Fibroblast of pulmonary artery (primary cell): ENCODE data around the gene MAPK8IP3.

ENCODE experiments used
- DNase-seq: peaks from one replicate; pipeline ENCODE4 v3.0.0-alpha.2; 2010; ENCODE audit warnings: low read depth
- H3K4me3 ChIP-seq: replicated peaks from 2 replicates; pipeline ENCODE4 v1.5.1; 2011; ENCODE audit warnings: low read depth, mild to moderate bottlenecking, control low read depth, low read length, moderate library complexity
- CTCF ChIP-seq: IDR thresholded peaks from 2 replicates; pipeline ENCODE4 v1.5.1; 2011; ENCODE audit warnings: mild to moderate bottlenecking, control low read depth, low read length, inconsistent platforms; ENCODE audit errors: missing control alignments

Gene MAPK8IP3

GRCh38 chr16:1810536-1810935 is 104.5 kb downstream of the MAPK8IP3 start:
- DNase-seq: no peak
- H3K4me3 ChIP-seq: no peak overlapping the region
- TF ChIP-seq CTCF: no peak

- DNase-seq: peak; percentile 89
- H3K4me3 ChIP-seq: no peak overlapping the region
- TF ChIP-seq CTCF: peak; percentile 63
These were observed 106.8 kb downstream of the MAPK8IP3 start for GRCh38 chr16:1812732-1813163.

- DNase-seq: no peak
- H3K4me3 ChIP-seq: no peak overlapping the region
- TF ChIP-seq CTCF: no peak
These were observed 109.5 kb downstream of the MAPK8IP3 start for GRCh38 chr16:1815461-1815860.

- no peak for DNase-seq
- no peak for TF ChIP-seq CTCF
- H3K4me3 ChIP-seq: no peak overlapping the region
These were observed 110.6 kb downstream of the MAPK8IP3 start for GRCh38 chr16:1816396-1817275.

GRCh38 chr16:1817276-1817589 is 111.2 kb downstream of the MAPK8IP3 start:
- no peak for DNase-seq
- H3K4me3 ChIP-seq: no peak overlapping the region
- TF ChIP-seq CTCF: no peak

GRCh38 chr16:1817716-1818115 is 111.7 kb downstream of the MAPK8IP3 start:
- no peak for DNase-seq
- H3K4me3 ChIP-seq: no peak overlapping the region
- no peak for TF ChIP-seq CTCF
